Measurements from ENCODE around the gene CDH23. TPM values are rescaled to one million over a fixed set of nuclear protein-coding genes. Genes with fewer than 3 reads are reported as not detected.
A peak's percentile ranks its signal among the peaks of the same experiment; 100 is the strongest.

CDH23 gene
- total and polyA plus RNA-seq, 9 of the 15 experiments (the other 6 are each of a cell fraction or from before 2014, with no cell fraction given): 0.18 to 1.2 (median 0.47) TPM

- TF ChIP-seq USF2 (CRISPR knock-in tag; IDR thresholded peaks at IDR 0.05): 0 out of 2 replicates have a peak, but pooled peaks have one; percentile 12
- no peak for TF ChIP-seq GABPB1 (CRISPR knock-in tag; IDR thresholded peaks at IDR 0.05)
- no peak for TF ChIP-seq MEF2D (tag; conservative IDR thresholded peaks at IDR 0.05; ENCODE audit: low read depth)
- no peak for TF ChIP-seq ZNF696 (CRISPR knock-in tag; conservative IDR thresholded peaks at IDR 0.05)
- TF ChIP-seq TARDBP (IDR thresholded peaks at IDR 0.05): no peak
- TF ChIP-seq FOXA1 (IDR thresholded peaks at IDR 0.05; ENCODE audit: borderline replicate concordance): no peak
- TF ChIP-seq PTRF (tag; IDR thresholded peaks at IDR 0.05): no peak
- TF ChIP-seq FOXJ2 (tag; IDR thresholded peaks at IDR 0.05): no peak
- no peak for TF ChIP-seq CBFA2T2 (conservative IDR thresholded peaks at IDR 0.05)
- TF ChIP-seq MCM7 (IDR thresholded peaks at IDR 0.05): no peak
- TF ChIP-seq ZKSCAN8 (CRISPR knock-in tag; IDR thresholded peaks at IDR 0.05): 0 out of 2 replicates have a peak, but pooled peaks have one; percentile 21
- TF ChIP-seq ZBTB7A (IDR thresholded peaks at IDR 0.05; ENCODE audit: borderline replicate concordance, control insufficient read depth, low read depth, low read length): peak; percentile 5; the same call in 1 of the 2 replicates
- TF ChIP-seq HMG20B (CRISPR knock-in tag; IDR thresholded peaks at IDR 0.05): no peak
- no peak for TF ChIP-seq HSF4 (CRISPR knock-in tag; IDR thresholded peaks at IDR 0.05; ENCODE audit: borderline replicate concordance)
- TF ChIP-seq MTA1 (IDR thresholded peaks at IDR 0.05; ENCODE audit: borderline replicate concordance): no peak
- no peak for TF ChIP-seq KLF13 (tag; IDR thresholded peaks at IDR 0.05; ENCODE audit: borderline replicate concordance, low read depth)
- no peak for TF ChIP-seq HLTF (IDR thresholded peaks at IDR 0.05)
- no peak for TF ChIP-seq THRAP3 (IDR thresholded peaks at IDR 0.05; ENCODE audit: borderline replicate concordance)
- TF ChIP-seq TBL1XR1 (IDR thresholded peaks at IDR 0.05; ENCODE audit: low read length in 2 of 2): no peak
- TF ChIP-seq ZNF146 (CRISPR knock-in tag; IDR thresholded peaks at IDR 0.05; ENCODE audit: unreplicated experiment): no peak
- TF ChIP-seq NFXL1 (CRISPR knock-in tag; IDR thresholded peaks at IDR 0.05): no peak
- no peak for TF ChIP-seq U2AF1 (optimal IDR thresholded peaks at IDR 0.05; ENCODE audit: low read depth, low read length)
- TF ChIP-seq RNF219 (CRISPR knock-in tag; IDR thresholded peaks at IDR 0.05): no peak
- no peak for TF ChIP-seq BRF1 (IDR thresholded peaks at IDR 0.05; ENCODE audit: borderline replicate concordance, extremely low read depth, insufficient read length)
- TF ChIP-seq MAX (CRISPR knock-in tag; IDR thresholded peaks at IDR 0.05): peak; percentile 49; the same call in 1 of the 2 replicates
- TF ChIP-seq ZBTB8A (IDR thresholded peaks at IDR 0.05; ENCODE audit: partially characterized antibody): no peak
- no peak for TF ChIP-seq ZC3H8 (IDR thresholded peaks at IDR 0.05)
- no peak for TF ChIP-seq NR4A1 (CRISPR knock-in tag; IDR thresholded peaks at IDR 0.05)
- TF ChIP-seq NR4A1 (tag; IDR thresholded peaks at IDR 0.05): 0 out of 2 replicates have a peak, but pooled peaks have one; percentile 15
- TF ChIP-seq ESRRB (CRISPR knock-in tag; IDR thresholded peaks at IDR 0.05; ENCODE audit: borderline replicate concordance): no peak
Observed at GRCh38 chr10:71648254-71648932, 251.7 kb downstream of the CDH23 start (continued).
